ENCODE measurements around the gene EIF5A2. TPM values are rescaled to one million over a fixed set of nuclear protein-coding genes. Genes with fewer than 3 reads are reported as not detected.

EIF5A2 gene
- 7.2 and 7.5 TPM in 2 replicates for total RNA-seq

DNA sequence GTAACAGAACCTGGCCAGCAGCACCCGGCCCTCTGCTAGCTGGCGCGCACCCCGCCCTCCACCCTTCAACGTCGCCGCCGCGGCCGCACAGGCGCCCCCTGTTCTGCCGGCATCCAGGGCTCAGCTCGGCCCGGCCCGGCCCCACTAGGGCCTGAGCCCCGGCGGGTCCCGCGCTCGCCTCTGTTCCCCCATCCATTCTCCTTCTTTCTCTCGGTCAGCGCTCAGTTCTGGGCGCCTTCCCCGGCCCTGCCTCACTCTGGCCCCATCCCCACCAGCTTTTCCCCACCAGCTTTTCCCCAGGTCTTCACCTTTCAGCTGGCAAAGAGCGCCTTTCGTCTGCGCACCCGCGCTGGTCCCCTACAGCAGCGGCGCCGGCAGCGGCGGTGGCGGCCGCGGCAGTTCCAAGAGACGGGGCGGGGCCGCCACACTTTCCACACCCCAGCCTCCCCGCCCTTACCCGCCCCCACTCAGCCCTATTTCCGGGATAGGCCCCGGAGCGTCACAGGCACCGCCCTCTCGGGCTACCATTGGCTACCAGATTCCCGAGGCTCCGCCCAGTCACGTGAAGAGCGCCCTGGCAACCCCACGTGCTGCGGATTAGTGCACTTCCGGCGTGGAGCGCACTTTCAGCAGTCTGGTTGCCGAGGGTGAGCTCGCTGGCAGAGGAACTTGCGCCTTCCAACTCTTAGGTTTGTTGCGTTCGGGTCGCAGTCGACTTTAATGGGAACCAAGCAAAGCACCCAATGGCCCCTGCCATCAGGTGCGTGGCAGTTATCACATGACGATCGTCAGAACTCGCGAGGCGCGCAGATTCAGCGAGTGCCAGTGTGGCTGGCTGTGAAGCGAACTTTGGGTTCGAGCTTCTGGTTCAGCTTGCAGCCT lies at the start of gene EIF5A2:
EIF5A2 (minus strand) TSS at position 403 of the 882 bp plus-strand sequence. CDS start 831 bp downstream, outside the sequence.

DNA sequence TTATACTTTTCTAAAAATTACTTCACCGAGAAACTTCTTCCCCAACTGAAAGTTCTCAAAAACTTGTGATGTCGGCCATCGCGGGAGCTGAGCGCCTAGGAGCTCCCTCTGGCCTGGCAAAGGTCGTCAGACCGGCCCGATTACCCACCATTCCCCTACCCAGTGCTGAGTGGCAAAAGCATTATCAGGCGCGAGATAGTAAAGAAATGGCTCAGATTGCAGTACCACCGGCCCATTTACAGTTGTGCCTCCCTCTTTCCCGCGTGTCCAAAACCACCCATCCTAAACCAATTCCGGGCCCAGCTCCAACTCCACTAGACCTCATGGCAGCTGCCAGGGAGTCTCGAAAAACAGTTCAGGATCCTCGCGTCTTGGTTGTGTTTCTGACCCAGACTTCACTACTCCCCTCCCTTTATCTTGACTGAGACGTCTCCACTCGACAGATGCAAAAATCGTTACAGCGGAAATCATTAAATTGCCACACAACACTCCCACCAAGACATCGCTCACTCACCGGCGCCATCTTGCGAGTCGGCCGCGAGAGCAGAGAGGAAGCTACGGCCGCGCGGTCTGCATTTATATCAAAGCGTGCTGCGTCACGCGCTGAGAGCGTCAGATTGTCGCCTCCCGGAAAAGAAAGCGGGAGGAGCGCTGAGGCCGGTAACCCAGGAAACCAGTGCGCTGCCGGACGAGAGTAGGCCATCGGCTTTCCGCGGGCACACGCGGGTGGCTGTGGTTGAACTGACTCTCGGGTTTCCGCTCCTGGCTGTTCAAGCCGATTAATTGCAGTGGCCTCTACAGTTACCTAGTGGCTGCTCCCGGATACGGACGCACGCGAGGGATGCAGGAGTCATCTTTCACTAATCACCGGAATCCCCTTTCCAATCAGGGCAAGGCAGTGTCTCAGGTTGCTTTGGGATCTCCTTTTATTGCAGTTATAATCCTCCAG lies 38.5 kb downstream of the EIF5A2 start, which contains the start of gene RPL22L1:
RPL22L1 (minus strand) TSS at position 551 of the 949 bp plus-strand sequence; CDS start at position 523, 28 bp downstream.

Other genes starting within 250 kb of the EIF5A2 start
- 107 and 174 TPM in 2 replicates for gene RPL22L1, start 38.4 kb downstream of the EIF5A2 start, total RNA-seq
- not detected in 2 replicates for gene SLC2A2, start 118.1 kb upstream of the EIF5A2 start, total RNA-seq

All from vein endothelial cell (primary cell).